ENCODE measurements around the gene ANO9.
"Not testable (repeated sequence)": the region's sequence is repeated elsewhere in the genome, so short reads cannot be mapped to it uniquely, and the experiment has no call there.

The ANO9 gene

GRCh38 chr11:400241-400689 is 41.5 kb downstream of the ANO9 start:
- no peak for DNase-seq (ENCODE audit: low spot score)

- DNase-seq (ENCODE audit: low spot score) = no peak
These were observed 42.0 kb downstream of the ANO9 start for GRCh38 chr11:399731-400211.

GRCh38 chr11:398826-399225 is 43.0 kb downstream of the ANO9 start:
- no peak for DNase-seq (ENCODE audit: low spot score)

GRCh38 chr11:396948-397548 is 44.8 kb downstream of the ANO9 start:
- no peak for DNase-seq (ENCODE audit: low spot score)

GRCh38 chr11:396511-396947 is 45.3 kb downstream of the ANO9 start:
- peak; percentile 70 for DNase-seq (ENCODE audit: low spot score)

- no peak for DNase-seq (ENCODE audit: low spot score)
These were observed 45.9 kb downstream of the ANO9 start for GRCh38 chr11:395866-396265.

GRCh38 chr11:394858-395655 is 46.8 kb downstream of the ANO9 start:
- DNase-seq (ENCODE audit: low spot score) = no peak

GRCh38 chr11:394034-394857 is 47.6 kb downstream of the ANO9 start, which contains the start of gene PKP3:
Gene PKP3, plus strand, starts transcription at chr11:394209. Its CDS starts 84 bp downstream, at chr11:394293.
- no peak for DNase-seq (ENCODE audit: low spot score)

- no peak for DNase-seq (ENCODE audit: low spot score)
These were observed 48.4 kb downstream of the ANO9 start for GRCh38 chr11:393219-394033.

- DNase-seq (ENCODE audit: low spot score) = no peak
These were observed 49.6 kb downstream of the ANO9 start for GRCh38 chr11:392102-392777.

- DNase-seq (ENCODE audit: low spot score) = no peak
These were observed 50.4 kb downstream of the ANO9 start for GRCh38 chr11:391117-392017.

- DNase-seq (ENCODE audit: low spot score) = no peak
These were observed 51.6 kb downstream of the ANO9 start for GRCh38 chr11:390175-390574.

GRCh38 chr11:389369-389768 is 52.4 kb downstream of the ANO9 start:
- DNase-seq (ENCODE audit: low spot score) = not testable (repeated sequence)

- DNase-seq (ENCODE audit: low spot score) = no peak
These were observed 54.5 kb downstream of the ANO9 start for GRCh38 chr11:387193-387793.

GRCh38 chr11:386483-386882 is 55.3 kb downstream of the ANO9 start:
- DNase-seq (ENCODE audit: low spot score) = no peak

GRCh38 chr11:385594-386351 is 56.0 kb downstream of the ANO9 start:
- DNase-seq (ENCODE audit: low spot score) = no peak

- no peak for DNase-seq (ENCODE audit: low spot score)
These were observed 57.3 kb downstream of the ANO9 start for GRCh38 chr11:384511-384910.

GRCh38 chr11:383431-383830 is 58.4 kb downstream of the ANO9 start:
- DNase-seq (ENCODE audit: low spot score) = no peak
